GM21717 (cell line): ENCODE measurements around the gene PACRG.

ENCODE experiments used
- ATAC-seq: cut with Tn5 transposase; IDR thresholded peaks from one replicate; pipeline ENCODE4 v1.9.1; 2021; ENCODE audit warnings: mild to moderate bottlenecking, moderate library complexity; ENCODE audit not compliant: unreplicated experiment

PACRG gene

DNA sequence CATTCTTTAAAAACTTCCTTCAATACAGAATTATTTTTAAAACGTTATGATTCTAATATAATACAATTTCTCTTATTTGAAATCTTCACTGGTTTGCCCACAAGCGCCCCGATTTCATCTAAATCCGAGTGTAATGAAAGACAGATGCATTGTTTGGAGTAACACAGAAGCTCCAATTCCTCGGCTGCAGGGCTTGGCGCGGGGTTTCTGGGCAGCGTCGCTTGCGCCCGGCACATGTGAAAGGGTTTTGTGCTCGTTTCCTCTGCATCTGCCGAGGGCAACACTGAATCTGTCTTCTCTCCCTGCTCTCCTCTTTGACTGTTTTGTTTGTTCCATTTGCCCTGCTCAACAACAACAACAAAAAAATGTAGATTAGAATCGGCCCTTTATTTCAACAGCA lies 438.1 kb downstream of the PACRG start:
- ATAC-seq, result no peak

DNA sequence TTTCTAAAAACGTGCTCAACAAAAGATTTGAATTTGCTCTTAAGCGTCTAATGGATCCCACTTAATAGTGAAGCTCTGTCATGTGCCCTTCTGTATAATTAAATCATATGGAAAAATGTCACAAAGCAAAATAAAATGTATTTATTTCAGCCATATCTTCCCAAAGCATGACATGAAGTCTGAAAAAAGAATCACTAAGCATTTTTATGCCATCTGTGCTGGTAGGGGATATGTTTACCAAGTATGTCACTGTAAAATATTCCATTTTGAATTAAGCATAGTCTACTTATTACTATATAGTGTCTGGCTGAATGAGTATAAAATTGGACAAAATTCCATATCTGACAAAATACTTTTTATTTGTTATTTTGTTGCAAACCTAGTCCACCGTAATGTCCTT lies 438.7 kb downstream of the PACRG start:
- ATAC-seq, result no peak

DNA sequence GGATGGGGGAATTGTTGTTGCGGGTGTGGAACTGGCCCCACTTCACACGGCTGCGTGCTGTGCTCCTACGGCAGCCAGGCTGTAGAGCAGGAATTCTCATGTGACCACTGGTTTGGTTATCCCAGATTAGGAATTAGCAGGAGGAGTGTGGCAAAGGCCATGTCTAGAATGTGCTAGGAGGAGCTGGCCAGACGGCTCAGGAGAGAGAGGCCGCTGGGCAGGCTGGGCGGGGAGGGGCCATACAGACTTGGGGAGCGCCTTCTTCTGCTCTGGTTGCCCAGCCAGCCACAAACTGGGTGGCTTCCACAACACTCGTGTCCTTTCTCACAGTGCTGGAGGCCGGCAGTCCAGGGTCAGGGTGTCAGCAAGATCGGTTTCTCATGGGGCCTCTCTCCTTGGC lies 441.7 kb downstream of the PACRG start:
- ATAC-seq, result no peak

DNA sequence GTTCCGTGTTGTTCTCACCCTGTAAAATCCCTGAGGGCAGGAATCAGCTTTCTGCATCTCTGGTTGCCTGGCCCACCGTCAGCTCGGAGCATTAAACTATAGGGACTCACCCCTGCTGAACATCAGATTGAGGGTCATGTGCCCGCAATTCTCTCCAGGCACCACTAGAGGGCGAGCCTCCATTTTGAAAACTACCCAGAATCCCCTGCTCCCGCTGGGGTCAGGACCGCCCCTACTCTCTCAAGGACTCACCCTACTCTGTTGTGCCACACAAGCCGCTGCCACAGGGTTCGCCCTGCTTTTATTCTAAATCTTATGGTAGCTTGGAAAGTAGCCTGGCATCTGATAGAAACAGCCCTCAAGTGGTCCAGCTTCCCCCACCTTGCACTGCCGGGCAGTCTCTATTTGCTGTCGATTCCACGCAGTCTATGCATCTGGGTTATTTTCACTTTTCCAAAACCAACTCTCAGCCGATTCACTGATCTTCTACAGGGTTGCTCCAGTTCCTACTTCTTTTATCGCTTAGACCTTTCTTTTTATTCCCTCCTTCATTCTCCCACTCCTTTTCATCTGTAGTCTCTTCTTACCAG lies 442.6 kb downstream of the PACRG start:
- peak; percentile 66 for ATAC-seq

DNA sequence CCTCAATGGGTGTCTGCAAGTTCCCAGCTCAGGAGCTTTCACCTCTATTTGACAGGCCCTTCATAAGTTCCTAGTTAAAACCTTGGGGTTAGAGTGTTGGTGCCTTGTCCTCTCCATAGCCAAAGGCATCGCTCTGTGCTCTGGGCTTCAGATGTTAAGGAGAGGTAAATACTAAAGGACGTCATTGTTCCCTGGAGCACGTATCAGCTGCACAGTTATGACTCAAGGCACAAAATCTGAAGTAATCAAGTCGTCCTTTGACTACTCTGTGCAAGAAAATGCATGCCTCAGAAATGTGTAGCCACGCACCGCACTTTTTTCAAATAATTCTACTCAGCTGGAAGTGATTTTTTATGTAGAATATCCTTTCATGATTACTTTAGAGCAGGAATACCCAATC lies 446.0 kb downstream of the PACRG start:
- no peak for ATAC-seq

DNA sequence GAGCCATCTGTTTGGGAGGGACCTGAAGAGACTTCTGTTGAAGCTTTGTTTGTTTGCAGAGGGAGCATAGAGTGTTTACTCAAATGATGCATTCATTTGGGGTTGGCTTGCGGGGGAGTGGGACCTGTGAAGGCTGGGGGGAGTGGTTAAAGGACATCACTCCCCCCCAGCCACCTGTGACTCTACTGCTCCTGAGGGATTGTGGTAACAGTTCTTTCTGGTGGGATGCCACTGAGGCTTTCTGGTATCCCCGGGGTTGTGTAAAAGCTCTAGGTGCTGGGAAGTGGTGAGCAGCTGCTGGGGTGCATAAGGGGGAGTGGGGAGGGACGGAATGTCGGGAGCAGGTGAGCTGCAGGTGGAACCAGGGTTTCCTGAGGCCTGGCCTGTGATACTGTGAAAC lies 447.5 kb downstream of the PACRG start:
- no peak for ATAC-seq

DNA sequence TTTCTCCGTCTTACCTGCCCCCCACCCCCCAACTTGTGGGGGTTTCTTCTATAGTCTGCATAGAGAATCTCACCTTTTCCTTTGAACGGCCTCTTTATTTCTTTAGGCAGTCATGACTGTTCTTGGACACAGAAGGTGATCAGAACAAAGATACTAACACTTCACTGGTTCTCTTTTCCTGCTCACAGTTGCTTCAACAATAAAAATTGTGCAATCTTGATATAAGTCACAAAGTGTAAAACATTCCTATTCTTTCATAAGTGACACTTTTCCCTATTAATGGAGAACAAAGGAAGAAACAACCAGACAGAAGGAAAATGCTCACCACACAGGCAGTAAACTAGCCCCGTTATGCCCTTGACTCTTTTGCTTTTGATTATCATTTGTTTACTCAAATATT lies 448.3 kb downstream of the PACRG start:
- ATAC-seq, result no peak

DNA sequence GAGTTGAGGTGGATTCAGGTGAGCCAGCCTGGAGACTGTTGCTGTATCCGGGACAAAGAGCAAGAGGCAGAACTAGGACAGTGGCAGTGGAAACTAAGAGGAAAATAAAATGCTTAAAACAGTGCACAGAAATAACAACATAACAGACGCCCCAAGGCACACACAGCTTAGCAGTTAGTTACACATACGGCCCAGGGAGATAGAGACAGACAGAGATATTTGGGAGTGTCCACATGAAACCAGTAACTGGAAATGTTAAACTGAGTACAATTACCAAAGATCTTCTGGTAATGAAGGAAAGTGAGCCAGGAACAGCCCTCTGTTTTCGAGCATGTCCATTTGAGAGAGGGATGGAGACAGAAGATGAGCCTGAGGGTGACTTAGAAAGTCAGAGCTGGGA lies 449.2 kb downstream of the PACRG start:
- ATAC-seq, result no peak

DNA sequence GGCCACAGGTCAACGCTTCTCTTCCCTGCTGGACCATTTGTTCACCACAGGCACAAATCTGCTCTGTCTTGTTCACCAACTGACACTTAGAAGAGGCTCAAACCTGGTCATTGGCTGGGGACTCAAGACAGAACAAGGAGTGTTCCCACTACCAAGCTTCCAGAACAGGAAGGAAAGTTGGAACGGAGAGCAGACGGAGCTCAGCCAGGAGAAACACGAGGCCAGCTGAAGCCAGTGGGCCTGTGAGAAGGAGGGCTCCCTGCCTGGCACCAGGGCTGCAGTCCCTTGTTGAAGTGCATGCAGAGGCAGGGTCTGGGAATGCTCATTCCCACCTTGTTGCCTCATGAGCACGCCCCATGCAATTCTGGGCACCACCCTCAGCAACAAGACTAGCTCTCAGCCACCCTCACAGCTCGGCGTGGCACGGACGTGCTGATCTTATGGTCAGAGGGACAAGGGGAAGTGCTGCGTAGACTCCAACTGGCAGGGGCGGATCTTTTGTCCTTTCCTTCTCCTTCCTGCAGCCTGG lies 450.2 kb downstream of the PACRG start:
- ATAC-seq, result no peak

DNA sequence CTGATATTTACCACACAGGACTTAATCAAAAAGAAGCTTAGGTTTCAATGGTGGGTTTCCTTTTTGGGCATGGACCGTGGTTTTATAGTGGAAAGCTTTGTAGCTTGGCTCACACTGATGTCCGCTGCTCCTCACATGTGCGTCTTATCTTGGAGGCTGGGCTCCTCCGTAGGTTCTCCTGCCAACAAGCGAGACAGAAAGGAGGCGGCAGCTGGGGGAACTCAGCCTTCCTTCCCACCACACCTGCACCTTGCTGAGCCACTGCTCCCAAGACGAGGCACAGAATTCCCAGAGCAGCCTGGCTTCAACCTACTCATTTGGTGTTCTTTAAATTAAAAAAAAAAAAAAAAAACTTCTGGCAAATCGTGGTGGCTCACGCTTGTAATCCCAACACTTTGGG lies 451.3 kb downstream of the PACRG start:
- ATAC-seq, result no peak

DNA sequence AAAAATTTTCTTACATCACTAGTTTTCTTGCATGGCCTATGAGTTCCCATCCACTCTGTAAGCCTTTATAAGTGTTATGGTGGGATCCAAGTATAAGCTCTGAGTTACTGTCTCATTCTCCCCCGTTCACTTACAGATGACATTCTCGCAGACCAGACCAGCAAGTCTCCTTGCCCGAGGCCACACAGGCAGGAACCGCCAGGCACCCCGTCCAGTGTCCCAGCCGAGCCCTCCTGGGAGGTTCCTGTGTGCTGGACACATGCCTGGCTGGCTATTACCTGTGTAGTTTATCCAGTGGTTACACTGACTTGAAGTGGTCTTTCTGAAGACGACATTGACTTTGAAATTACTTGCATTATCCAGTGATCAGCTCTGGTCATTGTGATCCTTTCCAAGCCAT lies 451.9 kb downstream of the PACRG start:
- no peak for ATAC-seq

DNA sequence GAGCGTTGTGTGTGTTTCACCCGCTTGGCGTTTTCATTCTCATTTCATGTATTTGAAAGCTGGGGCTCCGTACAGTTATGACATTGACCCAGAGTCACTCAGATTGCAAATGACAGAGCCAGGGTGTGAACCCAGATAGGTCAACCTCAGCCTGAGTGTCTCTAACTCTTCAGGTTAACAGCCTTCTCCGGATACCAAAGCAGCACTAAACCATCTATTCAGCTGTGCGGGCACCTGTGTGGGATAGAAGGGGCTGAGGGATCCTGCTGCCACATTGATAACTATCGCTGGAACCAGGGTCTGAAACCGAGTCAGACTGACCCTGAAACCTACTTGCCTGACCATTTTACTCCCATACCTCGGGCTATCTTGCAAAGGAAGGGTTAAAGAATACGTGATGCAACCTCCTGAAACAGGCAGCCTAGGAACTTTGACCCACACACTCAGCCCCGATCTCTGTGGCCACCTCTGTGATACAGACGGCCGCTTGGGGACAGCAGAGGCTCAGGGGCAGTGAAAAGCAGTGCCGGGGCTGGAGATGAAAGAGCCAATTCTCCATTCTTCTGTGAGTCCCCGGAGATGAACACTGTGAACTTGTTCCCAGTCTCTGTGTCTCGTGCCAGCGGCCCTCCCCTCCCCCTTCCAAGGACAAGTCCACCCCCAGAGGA lies 453.2 kb downstream of the PACRG start:
- no peak for ATAC-seq

DNA sequence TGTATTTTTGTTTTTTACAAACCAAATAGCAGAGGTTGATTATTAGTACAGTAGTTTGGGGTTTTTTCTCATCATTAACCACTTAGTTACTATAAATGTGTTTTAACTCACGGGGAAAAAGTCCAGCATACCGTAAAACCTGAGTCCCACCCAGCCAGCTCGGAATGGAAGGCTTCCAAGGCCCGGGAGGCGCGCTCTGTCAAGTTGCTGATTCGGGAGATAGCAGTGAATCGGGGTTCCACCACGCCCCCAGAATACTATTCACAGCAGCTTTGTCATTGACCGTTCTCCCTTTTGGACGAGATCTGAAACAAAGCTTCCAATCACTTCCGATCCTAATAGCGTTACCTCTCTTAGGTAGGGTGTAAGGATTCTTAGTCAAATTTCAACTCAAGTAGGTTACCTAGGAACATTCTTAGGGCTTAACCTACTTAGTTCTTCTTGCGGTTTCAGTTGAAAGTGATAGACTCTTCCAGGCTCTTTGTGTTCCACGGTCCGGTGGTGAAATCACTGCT lies 453.9 kb downstream of the PACRG start:
- no peak for ATAC-seq

DNA sequence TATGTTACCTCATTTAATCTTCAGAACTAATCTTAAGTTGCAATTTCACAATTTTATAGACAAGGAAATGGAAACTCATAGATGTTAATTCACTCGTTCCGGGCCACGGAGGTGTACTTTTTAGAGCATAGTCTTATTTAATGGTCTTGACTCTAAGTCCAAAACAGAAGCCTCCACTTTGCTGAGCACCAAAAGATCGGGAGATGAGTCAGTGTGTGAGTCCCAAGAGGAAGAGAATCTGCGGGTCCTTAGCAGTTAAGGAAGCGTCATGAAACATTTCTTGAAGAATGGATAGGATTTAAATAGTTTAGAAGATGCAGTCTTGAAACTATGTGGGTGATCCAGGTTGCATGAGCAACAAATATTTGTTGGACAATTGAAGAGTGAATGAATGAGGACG lies 454.9 kb downstream of the PACRG start:
- ATAC-seq, result no peak

DNA sequence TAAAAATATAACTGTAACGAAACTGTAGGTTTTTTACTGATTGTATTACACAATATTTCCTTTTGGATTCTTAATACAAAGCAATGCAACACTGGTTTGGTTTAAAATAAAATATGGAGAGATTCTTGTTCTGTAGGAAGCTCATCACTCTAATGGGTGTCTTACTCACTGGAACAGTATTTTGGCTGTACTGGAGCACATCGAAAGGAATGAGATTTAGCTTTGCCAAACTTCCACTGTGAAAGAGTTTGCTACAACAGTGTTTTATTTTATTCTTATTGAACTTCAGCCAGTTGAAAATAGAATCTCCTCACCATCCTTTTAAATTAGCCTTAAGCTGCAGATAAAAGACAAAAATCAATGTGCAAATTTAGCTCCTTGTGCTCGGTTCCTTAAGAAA lies 456.0 kb downstream of the PACRG start:
- ATAC-seq, result no peak

DNA sequence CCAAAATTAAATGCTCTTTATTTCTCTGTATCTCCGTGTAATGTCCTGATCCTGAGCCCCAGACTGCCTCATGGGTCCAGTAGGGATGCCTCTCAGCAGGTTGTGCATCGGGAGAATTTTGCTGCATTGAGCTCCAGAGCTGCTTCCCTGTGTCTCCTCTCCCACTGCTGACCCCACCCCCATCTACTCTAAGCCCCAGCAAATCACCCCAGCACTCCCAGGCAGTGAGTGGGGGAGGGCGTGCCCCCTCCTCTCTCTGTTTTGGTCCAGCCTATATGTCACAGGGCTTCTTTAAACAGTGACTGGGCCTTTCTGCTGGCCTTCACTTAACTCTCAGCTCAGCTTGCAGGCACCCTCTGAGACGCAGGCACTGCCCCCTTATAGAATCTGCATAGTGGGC lies 458.0 kb downstream of the PACRG start:
- ATAC-seq, result no peak

DNA sequence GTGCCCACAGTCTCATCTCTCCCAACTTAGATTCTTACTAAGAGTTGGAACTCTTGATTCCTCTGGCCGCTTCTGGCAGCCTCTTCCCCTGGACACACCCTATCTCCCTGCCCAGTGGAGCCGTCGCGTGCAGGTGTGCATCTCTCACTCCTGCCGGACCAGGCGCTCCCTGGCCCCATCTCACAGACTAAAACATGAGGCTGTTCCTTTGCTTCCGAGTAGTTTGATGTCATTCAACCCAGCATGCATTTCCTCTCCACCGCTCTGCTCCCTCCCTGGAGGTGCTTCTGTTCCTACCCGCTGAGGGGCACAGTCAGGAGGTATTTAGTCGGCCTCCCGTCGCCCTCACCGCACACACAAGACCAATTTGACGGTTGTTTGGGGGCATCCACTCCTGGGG lies 458.8 kb downstream of the PACRG start:
- ATAC-seq, result no peak

DNA sequence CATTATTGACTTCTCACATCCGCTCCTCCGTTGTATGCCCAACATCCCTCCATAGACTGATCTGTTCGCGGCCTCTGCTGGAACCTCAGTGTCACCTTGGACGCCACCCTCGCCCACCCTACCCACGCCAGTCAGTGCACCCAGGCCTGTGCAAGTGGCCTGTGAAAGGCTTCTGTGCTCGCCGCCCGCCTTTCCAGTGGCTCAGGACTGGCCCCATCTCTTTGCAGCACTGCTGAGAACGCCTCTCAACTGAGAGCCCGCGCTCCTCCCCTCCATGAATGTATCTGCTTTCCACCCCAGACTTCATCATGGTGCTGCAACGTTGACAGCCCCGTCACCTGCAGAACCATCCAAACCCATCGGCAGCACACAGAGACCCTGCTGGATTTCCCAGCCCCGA lies 459.4 kb downstream of the PACRG start:
- no peak for ATAC-seq

DNA sequence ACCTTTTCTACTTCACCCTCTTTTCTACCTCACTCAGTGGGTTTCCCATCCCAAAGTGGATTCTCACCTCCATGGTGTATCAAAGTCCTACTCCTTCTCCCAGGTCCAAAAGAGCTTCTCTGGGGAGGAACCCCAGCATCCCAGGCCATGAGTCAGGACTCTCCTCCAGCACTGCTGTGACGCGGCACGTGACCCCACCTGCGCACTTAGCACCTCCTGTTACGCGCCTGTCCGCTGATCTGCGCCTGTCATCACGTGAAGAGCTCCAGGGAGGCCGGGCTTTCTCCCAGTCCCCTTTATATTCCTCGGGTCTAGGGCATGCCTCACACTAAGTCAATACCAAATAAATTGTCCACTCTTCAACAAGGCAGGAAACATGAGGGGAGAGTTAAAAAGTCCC lies 459.8 kb downstream of the PACRG start:
- ATAC-seq, result no peak

DNA sequence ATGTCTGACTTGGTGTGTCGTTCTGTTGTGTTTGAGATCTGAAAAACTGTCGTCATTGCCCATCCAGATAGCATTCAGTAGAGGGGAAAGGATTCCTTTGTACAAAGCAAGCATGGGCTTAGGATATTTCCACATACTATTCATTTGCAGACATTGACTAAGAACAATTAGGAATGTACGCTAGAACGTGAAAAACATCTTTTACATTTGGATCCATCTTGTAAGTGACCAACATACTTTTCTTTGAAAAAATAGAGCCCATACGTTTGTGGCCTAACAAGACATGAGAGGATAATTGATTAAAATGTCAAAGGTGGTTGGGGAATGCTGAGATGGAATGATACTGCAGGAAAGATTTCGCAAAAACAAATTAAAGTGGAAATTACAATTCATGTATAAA lies 461.0 kb downstream of the PACRG start:
- ATAC-seq, result no peak

DNA sequence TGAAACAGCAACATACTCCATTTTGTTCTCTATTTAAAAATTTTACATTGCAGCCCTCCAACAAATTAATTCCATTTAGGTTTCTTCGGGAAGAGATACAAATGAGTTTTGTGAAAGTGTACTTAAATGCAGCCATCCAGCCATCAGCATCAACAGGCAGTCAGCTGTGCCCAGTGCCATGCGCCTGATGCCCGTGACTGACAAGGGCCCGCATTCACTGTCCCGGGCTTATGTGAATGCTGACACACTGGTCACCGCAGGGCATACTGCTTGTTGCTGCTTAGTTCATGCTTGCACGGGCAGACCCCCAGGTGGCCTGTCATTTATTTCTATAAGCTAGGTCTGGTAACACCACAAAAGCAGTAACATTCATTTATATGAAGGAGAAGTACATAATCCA lies 461.8 kb downstream of the PACRG start:
- no peak for ATAC-seq

DNA sequence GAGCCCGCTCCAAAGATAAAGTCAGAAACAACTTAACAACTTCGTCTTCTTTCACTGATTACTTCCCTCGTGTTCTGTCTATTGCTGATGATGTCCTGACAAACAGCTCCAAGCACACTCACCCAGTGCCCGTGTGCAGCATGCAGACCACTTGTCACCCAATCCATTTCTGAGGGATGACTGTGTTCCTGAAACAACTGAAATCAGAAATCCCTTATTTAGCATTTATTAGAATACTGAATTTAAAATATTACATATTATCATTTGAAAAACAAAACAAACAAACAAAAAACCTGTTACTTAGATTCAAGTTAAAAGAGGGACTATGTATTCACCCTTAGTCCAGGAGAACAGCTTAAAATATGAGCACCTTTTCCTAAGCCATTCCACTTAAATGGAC lies 463.0 kb downstream of the PACRG start:
- no peak for ATAC-seq
